ENCODE measurements around the gene JPH3. TPM values are rescaled to one million over a fixed set of nuclear protein-coding genes. Genes with fewer than 3 reads are reported as not detected.
"Not testable (repeated sequence)": the region's sequence is repeated elsewhere in the genome, so short reads cannot be mapped to it uniquely, and the experiment has no call there.

JPH3 gene
- total RNA-seq, 1 donor from 2014 or later: 0.29 TPM

DNA sequence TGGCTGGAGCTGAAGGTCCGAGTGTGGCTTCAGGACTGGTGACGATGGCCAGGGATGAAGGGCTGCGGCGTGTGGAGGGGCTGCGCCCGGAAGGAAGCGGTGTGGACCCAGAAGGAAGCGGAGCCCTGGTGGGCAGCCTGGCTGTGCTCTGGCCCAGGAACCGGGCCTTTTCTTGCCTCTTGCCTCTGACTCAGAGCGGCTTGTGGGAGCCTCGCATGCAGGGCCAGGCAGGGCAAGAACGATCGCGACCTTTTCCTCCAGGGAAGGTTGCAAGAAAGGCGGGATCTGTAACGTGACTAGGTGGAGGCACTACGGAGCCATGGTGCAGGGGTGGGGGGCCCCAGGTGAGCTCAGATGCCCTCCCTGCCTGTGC lies 78.0 kb downstream of the JPH3 start:
- H3K27ac ChIP-seq: no peak overlapping the region
- no peaks in the 10 kb centered on the region for H3K4me1 ChIP-seq
- H3K4me3 ChIP-seq: no peak overlapping the region
- intact Hi-C loops (cut with DNase I): no loop called here
- TF ChIP-seq, protein P1, sequence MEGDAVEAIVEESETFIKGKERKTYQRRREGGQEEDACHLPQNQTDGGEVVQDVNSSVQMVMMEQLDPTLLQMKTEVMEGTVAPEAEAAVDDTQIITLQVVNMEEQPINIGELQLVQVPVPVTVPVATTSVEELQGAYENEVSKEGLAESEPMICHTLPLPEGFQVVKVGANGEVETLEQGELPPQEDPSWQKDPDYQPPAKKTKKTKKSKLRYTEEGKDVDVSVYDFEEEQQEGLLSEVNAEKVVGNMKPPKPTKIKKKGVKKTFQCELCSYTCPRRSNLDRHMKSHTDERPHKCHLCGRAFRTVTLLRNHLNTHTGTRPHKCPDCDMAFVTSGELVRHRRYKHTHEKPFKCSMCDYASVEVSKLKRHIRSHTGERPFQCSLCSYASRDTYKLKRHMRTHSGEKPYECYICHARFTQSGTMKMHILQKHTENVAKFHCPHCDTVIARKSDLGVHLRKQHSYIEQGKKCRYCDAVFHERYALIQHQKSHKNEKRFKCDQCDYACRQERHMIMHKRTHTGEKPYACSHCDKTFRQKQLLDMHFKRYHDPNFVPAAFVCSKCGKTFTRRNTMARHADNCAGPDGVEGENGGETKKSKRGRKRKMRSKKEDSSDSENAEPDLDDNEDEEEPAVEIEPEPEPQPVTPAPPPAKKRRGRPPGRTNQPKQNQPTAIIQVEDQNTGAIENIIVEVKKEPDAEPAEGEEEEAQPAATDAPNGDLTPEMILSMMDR (IDR thresholded peaks at IDR 0.05): no peak
- DNase-seq: no peak
- no peaks in the 10 kb centered on the region for H3K9me3 ChIP-seq
- ATAC-seq: no peak
- no peaks in the 10 kb centered on the region for H3K27me3 ChIP-seq
- no peaks in the 10 kb centered on the region for H3K36me3 ChIP-seq

DNA sequence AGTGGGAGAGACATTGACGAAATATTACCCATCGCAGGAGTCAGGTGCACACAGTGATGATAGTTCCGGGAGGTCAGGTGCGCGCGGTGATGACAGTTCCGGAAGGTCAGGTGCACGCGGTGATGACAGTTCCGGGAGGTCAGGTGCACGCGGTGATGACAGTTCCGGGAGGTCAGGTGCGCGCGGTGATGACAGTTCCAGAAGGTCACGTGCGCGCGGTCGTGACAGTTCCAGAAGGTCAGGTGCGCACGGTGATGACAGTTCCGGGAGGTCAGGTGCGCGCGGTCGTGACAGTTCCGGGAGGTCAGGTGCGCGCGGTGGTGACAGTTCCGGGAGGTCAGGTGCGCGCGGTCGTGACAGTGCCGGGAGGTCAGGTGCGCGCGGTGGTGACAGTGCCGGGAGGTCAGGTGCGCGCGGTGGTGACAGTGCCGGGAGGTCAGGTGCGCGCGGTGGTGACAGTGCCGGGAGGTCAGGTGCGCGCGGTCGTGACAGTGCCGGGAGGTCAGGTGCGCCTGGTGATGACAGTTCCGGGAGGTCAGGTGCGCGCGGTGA lies 78.8 kb downstream of the JPH3 start:
- intact Hi-C loops (cut with DNase I); H3K4me3 ChIP-seq; H3K9me3 ChIP-seq; ATAC-seq; H3K4me1 ChIP-seq; H3K36me3 ChIP-seq; DNase-seq; H3K27me3 ChIP-seq; H3K27ac ChIP-seq: not testable (repeated sequence)

DNA sequence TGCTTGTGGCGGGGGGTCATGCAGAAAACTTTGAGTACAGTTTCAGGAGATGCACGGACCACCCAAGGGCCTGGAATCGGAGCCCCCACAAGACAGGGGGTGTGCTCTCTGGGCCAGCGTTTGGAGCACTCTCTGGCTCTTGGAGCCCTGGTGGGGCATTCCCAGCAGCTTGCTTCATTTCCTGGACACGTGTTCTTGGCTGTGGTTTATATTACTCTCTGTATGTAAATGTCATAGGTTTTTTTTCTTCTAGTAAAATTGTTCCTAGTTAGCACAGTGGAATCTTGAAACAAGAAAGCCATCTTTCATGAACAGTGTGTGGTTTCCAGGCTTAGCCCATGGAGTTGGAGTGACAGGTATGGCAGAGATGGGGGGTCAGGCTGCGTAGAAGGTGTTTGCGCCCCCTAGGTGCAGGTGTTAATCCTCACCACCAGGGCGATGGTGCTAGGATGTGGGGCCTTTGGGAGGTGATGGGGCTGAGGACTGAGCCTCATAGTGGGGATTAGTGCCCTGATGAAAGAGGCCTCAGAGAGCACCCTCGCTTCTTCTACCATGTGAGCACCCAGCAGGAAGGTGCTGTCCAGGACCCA lies 79.8 kb downstream of the JPH3 start:
- TF ChIP-seq, protein P1 (IDR thresholded peaks at IDR 0.05): no peak
- peaks cover 2% of the 10 kb centered on the region for H3K27me3 ChIP-seq
- H3K36me3 ChIP-seq: no peaks in the 10 kb centered on the region
- no peaks in the 10 kb centered on the region for H3K4me1 ChIP-seq
- H3K27ac ChIP-seq: no peak overlapping the region
- H3K4me3 ChIP-seq: no peak overlapping the region
- DNase-seq: no peak
- intact Hi-C loops (cut with DNase I): no loop called here
- no peaks in the 10 kb centered on the region for H3K9me3 ChIP-seq
- ATAC-seq: no peak

DNA sequence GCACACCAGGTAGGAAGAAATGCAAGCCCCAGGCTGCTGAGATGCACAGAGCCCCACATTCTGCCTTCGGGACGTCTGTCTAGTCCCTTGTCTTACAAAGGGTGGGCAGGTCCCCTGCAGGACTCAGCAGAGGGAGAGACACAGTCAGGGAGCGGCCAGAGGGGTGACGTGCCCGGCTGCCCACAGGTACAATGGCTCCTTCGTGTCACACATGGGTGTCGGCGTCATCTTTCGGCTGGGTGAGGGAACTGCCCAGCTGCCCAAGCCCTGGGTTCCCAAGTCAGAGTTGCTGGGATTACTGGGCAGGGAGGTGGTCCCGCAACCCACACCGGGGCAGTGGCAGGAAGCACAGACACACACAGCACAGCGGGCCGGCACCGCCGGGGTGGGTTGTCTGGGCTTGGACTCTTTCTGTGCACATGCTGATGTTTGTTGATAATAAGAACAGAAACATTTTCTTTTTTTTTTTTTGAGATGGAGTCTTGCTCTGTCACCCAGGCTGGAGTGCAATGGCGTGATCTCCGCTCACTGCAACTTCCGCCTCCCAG lies 80.6 kb downstream of the JPH3 start:
- TF ChIP-seq, protein P1 (IDR thresholded peaks at IDR 0.05): no peak
- intact Hi-C loops (cut with DNase I): no loop called here
- DNase-seq (no peak), ATAC-seq (no peak)
- Histone ChIP-seq H3K4me3 (no peak overlapping the region), H3K9me3 (no peaks in the 10 kb centered on the region), H3K4me1 (no peaks in the 10 kb centered on the region), H3K36me3 (no peaks in the 10 kb centered on the region), H3K27me3 (peaks cover 11% of the 10 kb centered on the region), H3K27ac (no peak overlapping the region)

- no peaks in the 10 kb centered on the region for H3K9me3 ChIP-seq
- TF ChIP-seq, protein P1 (IDR thresholded peaks at IDR 0.05): no peak
- intact Hi-C loops (cut with DNase I): no loop called here
- no peaks in the 10 kb centered on the region for H3K36me3 ChIP-seq
- H3K4me3 ChIP-seq: no peak overlapping the region
- H3K27ac ChIP-seq: no peak overlapping the region
- no peak for ATAC-seq
- no peaks in the 10 kb centered on the region for H3K4me1 ChIP-seq
- no peak for DNase-seq
- H3K27me3 ChIP-seq: peaks cover 11% of the 10 kb centered on the region
Observed at GRCh38 chr16:87684106-87684677, 81.9 kb downstream of the JPH3 start.

GRCh38 chr16:87684711-87685404 lies 82.5 kb downstream of the JPH3 start:
- H3K27me3 ChIP-seq: peaks cover 11% of the 10 kb centered on the region
- TF ChIP-seq, protein P1 (IDR thresholded peaks at IDR 0.05): no peak
- H3K4me3 ChIP-seq: no peak overlapping the region
- H3K9me3 ChIP-seq: no peaks in the 10 kb centered on the region
- no peak overlapping the region for H3K27ac ChIP-seq
- H3K4me1 ChIP-seq: no peaks in the 10 kb centered on the region
- no peaks in the 10 kb centered on the region for H3K36me3 ChIP-seq
- no peak for DNase-seq
- ATAC-seq: no peak
- intact Hi-C loops (cut with DNase I): no loop called here
